Cardiac septum (tissue), 1 donor: Measurements from ENCODE around the gene ISCA1. TPM values are rescaled to one million over a fixed set of nuclear protein-coding genes. Genes with fewer than 3 reads are reported as not detected.
A peak's percentile ranks its signal among the peaks of the same experiment; 100 is the strongest.

Experiments used
- DNase-seq: peaks from one replicate; pipeline ENCODE4 v3.0.0-alpha.2; 2020; ENCODE audit warnings: low spot score
- intact Hi-C: fragments of 100-400 bp; cut with DNase I; formaldehyde crosslinking; loops from one replicate; pipeline ENCODE4 v1.14.0; 2022
- total RNA-seq: library from RNA; stranded (reverse); fragmentation: NEBNext Ultra II Directional; extraction: Animal tissue kit (Norgen Biotek cat#: 25700); gene quantifications from one replicate; pipeline ENCODE4 v1.2.1, GENCODE V29; 2021
- donor health status: DM: no; HTN: no; CAD: no.

Gene ISCA1
- total RNA-seq, 1 donor from 2014 or later: 49.2 TPM

GRCh38 chr9:86287013-86287412 is 4.7 kb upstream of the ISCA1 start:
- DNase-seq: no peak
- intact Hi-C loops: no loop called here

GRCh38 chr9:86286278-86286677 is 3.9 kb upstream of the ISCA1 start:
- intact Hi-C loops: no loop called here
- DNase-seq: no peak

GRCh38 chr9:86285261-86285660 is 2.9 kb upstream of the ISCA1 start:
- intact Hi-C loops: no loop called here
- no peak for DNase-seq

GRCh38 chr9:86282979-86283535 is 719 bp upstream of the ISCA1 start:
- DNase-seq: no peak
- intact Hi-C loops: no loop called here

GRCh38 chr9:86281593-86282076 is 703 bp downstream of the ISCA1 start:
- DNase-seq: peak; percentile 79
- intact Hi-C loops: no loop called here

- intact Hi-C loops: no loop called here
Observed at GRCh38 chr9:86280580-86280979, 1.8 kb downstream of the ISCA1 start.

GRCh38 chr9:86279839-86280238 is 2.5 kb downstream of the ISCA1 start:
- DNase-seq: no peak
- intact Hi-C loops: no loop called here

More at GRCh38 chr9:86280580-86280979, 1.8 kb downstream of the ISCA1 start:
- DNase-seq: no peak

- intact Hi-C loops: no loop called here
- no peak for DNase-seq
Observed at GRCh38 chr9:86277072-86277471, 5.3 kb downstream of the ISCA1 start.

GRCh38 chr9:86275962-86276361 is 6.4 kb downstream of the ISCA1 start:
- no peak for DNase-seq
- intact Hi-C loops: no loop called here

- intact Hi-C loops: no loop called here
- no peak for DNase-seq
Observed at GRCh38 chr9:86274821-86275643, 7.3 kb downstream of the ISCA1 start.

GRCh38 chr9:86272221-86272620 is 10.1 kb downstream of the ISCA1 start:
- no peak for DNase-seq
- intact Hi-C loops: no loop called here

GRCh38 chr9:86263876-86264275 is 18.5 kb downstream of the ISCA1 start:
- no peak for DNase-seq
- intact Hi-C loops: no loop called here

GRCh38 chr9:86262492-86262891 is 19.8 kb downstream of the ISCA1 start:
- intact Hi-C loops: no loop called here
- DNase-seq: no peak

GRCh38 chr9:86259557-86259956 is 22.8 kb downstream of the ISCA1 start, which contains the start of gene C9orf153:
Gene C9orf153 (minus strand): TSS chr9:86259657. CDS start chr9:86229603, 30,054 bp downstream.
- intact Hi-C loops: no loop called here

GRCh38 chr9:86257391-86257790 is 24.9 kb downstream of the ISCA1 start:
- no peak for DNase-seq
- intact Hi-C loops: no loop called here

More at GRCh38 chr9:86259557-86259956, 22.8 kb downstream of the ISCA1 start, which contains the start of gene C9orf153:
- no peak for DNase-seq

- intact Hi-C loops: no loop called here
- DNase-seq: no peak
Observed at GRCh38 chr9:86256653-86257052, 25.7 kb downstream of the ISCA1 start.

GRCh38 chr9:86253577-86253976 is 28.8 kb downstream of the ISCA1 start:
- intact Hi-C loops: no loop called here
- no peak for DNase-seq

- intact Hi-C loops: no loop called here
- no peak for DNase-seq
Observed at GRCh38 chr9:86252870-86253269, 29.5 kb downstream of the ISCA1 start.

- DNase-seq: no peak
- intact Hi-C loops: no loop called here
Observed at GRCh38 chr9:86250123-86250522, 32.2 kb downstream of the ISCA1 start.

GRCh38 chr9:86248746-86249145 is 33.6 kb downstream of the ISCA1 start:
- no peak for DNase-seq
- intact Hi-C loops: no loop called here

GRCh38 chr9:86246752-86247161 is 35.6 kb downstream of the ISCA1 start:
- DNase-seq: no peak
- intact Hi-C loops: no loop called here
